ENCODE data around the gene CYTH1. TPM values are rescaled to one million over a fixed set of nuclear protein-coding genes. Genes with fewer than 3 reads are reported as not detected.

The CYTH1 gene
- total RNA-seq, 2 experiments from 2014 or later: 145 to 149 TPM

DNA sequence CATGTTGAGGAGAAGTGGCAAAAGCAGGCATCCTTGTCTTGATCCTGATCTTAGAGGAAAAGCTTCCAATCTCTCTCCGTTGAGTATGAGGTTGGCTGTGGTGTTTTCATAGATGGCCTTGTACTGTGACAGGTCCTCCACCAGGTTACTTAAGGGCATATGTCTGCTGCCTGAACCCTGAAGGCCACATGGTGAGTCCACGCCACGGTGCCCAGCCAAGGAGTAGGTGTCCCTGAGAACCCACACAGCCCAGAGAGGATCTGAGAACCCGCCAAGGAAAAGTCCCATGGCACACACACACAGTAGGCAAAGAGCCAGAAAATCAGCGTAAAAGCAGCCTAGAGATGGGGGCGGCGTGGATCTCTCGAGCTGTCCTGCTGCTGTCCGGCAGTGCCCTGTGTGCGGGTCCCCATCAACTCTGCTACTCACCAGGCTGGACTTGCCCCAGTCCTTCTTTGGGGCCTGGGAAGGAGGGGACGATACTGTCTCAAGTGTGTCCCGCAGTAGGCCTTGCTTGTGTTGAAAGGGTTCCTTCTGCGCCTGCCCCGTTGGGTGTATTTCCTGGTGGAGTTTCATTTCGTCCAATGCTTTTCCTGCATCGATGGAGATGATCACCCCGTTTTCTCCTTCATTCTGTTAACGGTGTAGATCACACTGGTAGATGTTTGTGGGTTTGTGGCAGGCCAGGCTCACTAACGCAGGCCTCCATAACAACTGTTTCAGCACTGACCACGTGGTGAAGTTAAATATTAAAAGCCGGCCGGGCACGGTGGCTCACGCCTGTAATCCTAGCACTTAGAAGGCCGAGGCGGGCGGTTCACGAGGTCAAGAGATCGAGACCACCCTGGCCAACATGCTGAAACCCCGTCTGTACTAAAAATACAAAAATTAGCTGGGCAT, 114.1 kb downstream of the CYTH1 start:
- DNase-seq: no peak
- peaks cover 21% of the 10 kb centered on the region for H3K4me1 Mint-ChIP-seq (ENCODE audit: low read depth)
- H3K36me3 Mint-ChIP-seq (ENCODE audit: low read depth): peaks cover 7% of the 10 kb centered on the region
- H3K9me3 Mint-ChIP-seq: no peaks in the 10 kb centered on the region
- no peaks in the 10 kb centered on the region for H3K27me3 Mint-ChIP-seq (ENCODE audit: low read depth)
- CTCF ChIA-PET: no interaction called here
- H3K4me3 Mint-ChIP-seq: no peak overlapping the region
- no peak overlapping the region for H3K27ac Mint-ChIP-seq
- intact Hi-C loops (cut with micrococcal nuclease): loop anchor here (5.0 kb wide), 2 partner anchors 76 to 79 kb away; no protein-coding TSS in a partner anchor

DNA sequence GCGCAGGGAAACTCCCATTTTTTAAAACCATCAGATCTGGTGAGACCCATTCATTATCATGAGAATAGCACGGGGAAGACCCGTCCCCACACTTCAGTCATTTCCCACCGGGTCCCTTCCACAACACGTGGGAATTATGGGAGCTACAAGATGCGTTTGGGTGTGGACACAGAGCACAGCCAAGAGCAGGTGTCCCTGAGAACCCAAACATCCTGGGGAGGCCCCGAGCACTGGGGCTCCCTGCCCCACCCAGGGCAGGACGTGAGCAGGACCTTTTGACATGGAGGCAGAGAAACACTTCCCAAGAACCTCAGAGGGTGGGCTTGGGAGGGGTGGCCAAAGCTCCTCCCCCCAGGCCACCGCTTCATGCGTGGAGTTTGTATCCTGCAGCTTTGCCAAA, 115.0 kb downstream of the CYTH1 start:
- Mint-ChIP-seq H3K27ac (no peak overlapping the region), H3K36me3 (ENCODE audit: low read depth) (peaks cover 7% of the 10 kb centered on the region), H3K4me1 (ENCODE audit: low read depth) (peaks cover 21% of the 10 kb centered on the region), H3K9me3 (no peaks in the 10 kb centered on the region), H3K4me3 (no peak overlapping the region), H3K27me3 (ENCODE audit: low read depth) (no peaks in the 10 kb centered on the region)
- CTCF ChIA-PET: interaction anchor here (0.5 to 2.3 kb wide), 4 partner anchors 9 to 385 kb away, joined by 3 to 17 read pairs (median 3); no protein-coding TSS in a partner anchor
- no peak for DNase-seq
- intact Hi-C loops (cut with micrococcal nuclease): loop anchor here (5.0 kb wide), 2 partner anchors 75 to 80 kb away; no protein-coding TSS in a partner anchor

DNA sequence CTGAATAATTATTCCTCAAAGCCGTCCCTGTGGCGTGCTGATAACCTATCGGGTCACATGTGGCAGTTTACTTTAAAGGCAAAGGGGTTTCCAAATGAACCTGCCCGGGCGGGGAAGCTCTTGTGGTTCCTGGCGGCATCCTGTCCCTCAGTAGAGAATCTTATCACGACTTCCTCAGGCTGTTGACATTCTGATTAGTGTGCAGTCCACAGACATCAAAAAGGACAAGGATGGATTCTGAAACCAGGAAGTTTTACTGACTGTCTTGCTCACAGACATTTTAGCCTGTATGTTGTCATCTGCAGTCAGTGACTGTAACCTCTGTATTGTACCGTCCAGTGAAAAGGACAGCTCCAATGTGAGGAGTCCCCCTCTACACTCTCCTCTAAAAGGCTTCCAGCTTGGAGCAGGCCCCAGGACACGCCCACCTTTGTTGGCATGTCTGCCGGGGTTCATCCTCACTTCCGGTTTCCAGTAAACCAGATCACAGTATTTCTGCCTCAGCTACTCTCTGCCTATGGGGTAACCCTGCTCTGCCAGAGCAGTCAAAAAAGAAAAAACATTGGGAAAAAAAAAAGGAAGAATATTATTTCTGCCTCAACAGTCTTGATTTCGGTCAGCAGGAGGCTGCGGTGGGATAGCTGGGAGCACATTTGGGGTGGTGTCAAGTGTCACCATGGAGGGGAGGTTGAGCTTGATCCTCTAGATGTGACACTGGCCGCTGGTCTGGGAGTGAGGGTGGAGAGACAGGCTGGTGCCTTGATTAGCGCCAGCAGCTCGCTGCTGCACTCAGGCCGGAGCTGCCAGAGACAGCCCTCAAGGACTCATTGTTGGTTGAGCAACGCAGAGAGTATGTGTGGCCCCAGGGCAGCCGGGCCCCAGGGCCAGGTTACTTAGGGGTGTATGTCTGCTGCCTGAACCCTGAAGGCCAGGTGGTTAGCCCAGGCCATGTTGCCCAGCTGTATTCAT, 115.8 kb downstream of the CYTH1 start:
- DNase-seq: peak; percentile 91
- peak overlapping the region; percentile 78 for H3K27ac Mint-ChIP-seq
- CTCF ChIA-PET: interaction anchor here (0.5 to 2.3 kb wide), 4 partner anchors 43 to 384 kb away, joined by 3 to 17 read pairs (median 3); no protein-coding TSS in a partner anchor
- H3K4me3 Mint-ChIP-seq: no peak overlapping the region
- H3K27me3 Mint-ChIP-seq (ENCODE audit: low read depth): no peaks in the 10 kb centered on the region
- H3K36me3 Mint-ChIP-seq (ENCODE audit: low read depth): peaks cover 7% of the 10 kb centered on the region
- no peaks in the 10 kb centered on the region for H3K9me3 Mint-ChIP-seq
- intact Hi-C loops (cut with micrococcal nuclease): loop anchor here (5.0 kb wide), 2 partner anchors 74 to 81 kb away; no protein-coding TSS in a partner anchor
- peaks cover 21% of the 10 kb centered on the region for H3K4me1 Mint-ChIP-seq (ENCODE audit: low read depth)

DNA sequence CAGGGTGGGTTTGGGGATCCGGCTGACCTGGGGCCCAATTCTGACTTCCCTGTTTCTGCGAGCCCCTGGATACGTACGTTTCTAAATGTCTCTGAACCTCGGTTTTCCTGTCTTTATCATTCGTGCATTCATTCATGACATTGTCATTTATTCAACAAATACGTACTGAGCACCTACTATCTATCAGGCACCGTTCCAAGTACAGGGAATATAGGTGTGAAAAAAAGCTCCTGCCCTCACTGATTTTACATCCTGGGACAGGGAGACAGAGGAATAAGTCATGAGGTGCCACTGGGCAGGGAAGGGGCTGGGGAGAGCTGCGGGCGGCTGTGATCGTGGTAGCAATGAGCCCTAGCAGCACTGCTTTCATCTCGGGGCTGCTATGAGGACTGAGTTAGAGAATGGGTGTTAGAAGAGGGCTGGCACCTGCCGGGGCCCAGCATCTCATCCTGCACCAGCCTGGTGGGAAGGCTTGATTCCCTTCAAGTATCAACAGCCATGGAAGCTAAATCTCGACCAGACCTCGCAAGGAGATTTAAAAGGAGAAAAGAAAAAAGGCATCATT, 116.6 kb downstream of the CYTH1 start:
- intact Hi-C loops (cut with micrococcal nuclease): loop anchor here (5.0 kb wide), 2 partner anchors 73 to 82 kb away; no protein-coding TSS in a partner anchor
- Mint-ChIP-seq H3K4me3 (no peak overlapping the region), H3K27me3 (ENCODE audit: low read depth) (no peaks in the 10 kb centered on the region), H3K4me1 (ENCODE audit: low read depth) (peaks cover 21% of the 10 kb centered on the region), H3K9me3 (no peaks in the 10 kb centered on the region), H3K36me3 (ENCODE audit: low read depth) (peaks cover 7% of the 10 kb centered on the region), H3K27ac (peak overlapping the region; percentile 7)
- no peak for DNase-seq
- CTCF ChIA-PET: interaction anchor here (2.3 kb wide), 1 partner anchor 43 kb away, joined by 17 read pairs; no protein-coding TSS in a partner anchor

DNA sequence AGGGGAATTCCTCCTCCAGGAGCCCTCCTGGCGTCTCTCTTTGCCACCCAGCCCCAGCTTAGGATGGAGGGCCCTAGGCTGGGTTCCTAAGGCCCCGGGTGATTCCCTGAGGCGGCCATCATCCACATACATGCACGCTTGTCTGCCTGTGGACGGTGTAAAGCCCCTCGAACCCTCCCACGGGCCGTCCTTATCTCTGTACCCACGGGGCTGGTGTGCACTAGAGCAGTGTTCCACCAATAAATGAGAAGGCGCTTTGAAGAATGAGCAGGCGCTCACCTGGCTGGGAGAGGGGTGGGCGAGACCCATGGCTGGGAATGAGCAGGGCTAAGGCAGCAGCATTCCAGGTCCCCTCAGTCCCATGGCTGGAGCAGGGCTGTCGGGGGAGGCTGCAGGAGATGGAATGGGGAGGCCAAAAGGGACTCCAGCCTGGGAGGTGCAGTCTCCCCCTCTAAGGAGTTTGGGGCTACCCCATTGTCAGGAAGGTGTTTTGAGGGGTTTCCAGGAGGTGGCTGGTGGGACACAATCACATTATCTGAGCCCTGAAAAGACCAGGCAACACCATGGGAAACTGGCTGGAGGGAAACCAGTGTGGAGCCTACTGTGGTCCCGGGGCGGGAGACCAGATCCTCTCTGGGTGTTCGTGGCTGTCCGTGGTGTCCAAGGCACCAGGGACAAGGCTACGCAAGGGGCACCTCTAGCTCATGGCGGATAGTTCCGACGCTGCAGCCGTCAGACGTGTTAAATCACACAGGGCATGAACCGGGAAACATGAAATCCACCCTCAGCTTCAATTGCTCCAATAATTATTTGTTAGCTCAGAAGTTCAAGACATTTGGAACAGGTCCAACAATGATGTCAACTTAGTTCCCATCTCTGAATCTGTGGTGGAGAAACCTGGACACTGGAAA, 117.3 kb downstream of the CYTH1 start:
- intact Hi-C loops (cut with micrococcal nuclease): loop anchor here (5.0 kb wide), 2 partner anchors 72 to 83 kb away; no protein-coding TSS in a partner anchor
- H3K27me3 Mint-ChIP-seq (ENCODE audit: low read depth): no peaks in the 10 kb centered on the region

DNA sequence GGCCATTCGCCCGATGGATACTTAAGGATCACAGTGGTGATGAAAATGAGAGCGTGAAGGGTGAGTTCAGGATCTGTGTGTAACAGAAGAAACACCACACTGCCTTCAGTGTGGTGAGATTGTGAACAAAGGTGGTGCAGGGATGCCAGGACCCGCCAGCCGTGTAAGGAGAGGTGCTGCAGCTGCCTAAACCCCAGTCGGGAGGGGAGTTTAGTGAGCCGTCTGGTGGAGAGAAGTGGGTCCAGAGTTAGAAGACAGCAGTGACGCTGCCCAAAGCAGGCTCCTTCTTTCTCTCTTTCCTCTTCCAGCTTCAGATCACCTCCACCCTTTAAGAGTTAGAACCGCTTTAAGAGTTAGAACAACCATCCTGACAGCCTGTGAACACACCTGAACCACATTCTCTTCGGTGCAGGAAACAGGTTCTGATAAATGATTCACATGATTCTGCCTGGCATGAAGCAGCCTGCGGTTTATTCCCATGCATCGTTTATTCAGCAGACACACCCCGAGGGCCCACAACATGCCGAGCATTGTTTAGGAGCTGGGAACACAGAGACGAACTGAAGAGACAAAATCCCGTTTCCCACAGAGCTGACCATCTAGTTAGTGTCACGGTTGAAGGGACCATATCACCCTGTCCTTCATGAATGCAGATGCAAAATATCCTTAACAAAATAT, 120.8 kb downstream of the CYTH1 start:
- Mint-ChIP-seq H3K9me3 (no peaks in the 10 kb centered on the region), H3K4me1 (ENCODE audit: low read depth) (peaks cover 10% of the 10 kb centered on the region), H3K36me3 (ENCODE audit: low read depth) (peaks cover under 1% of the 10 kb centered on the region), H3K27ac (no peak overlapping the region), H3K27me3 (ENCODE audit: low read depth) (no peaks in the 10 kb centered on the region), H3K4me3 (no peak overlapping the region)
- CTCF ChIA-PET: no interaction called here
- intact Hi-C loops (cut with micrococcal nuclease): no loop called here
- DNase-seq: no peak

More for the DNA sequence above, 117.3 kb downstream of the CYTH1 start:
- no peak overlapping the region for H3K27ac Mint-ChIP-seq
- no peak for DNase-seq
- H3K9me3 Mint-ChIP-seq: no peaks in the 10 kb centered on the region
- H3K4me3 Mint-ChIP-seq: no peak overlapping the region
- CTCF ChIA-PET: interaction anchor here (2.3 kb wide), 1 partner anchor 44 kb away, joined by 17 read pairs; no protein-coding TSS in a partner anchor
- peaks cover 21% of the 10 kb centered on the region for H3K4me1 Mint-ChIP-seq (ENCODE audit: low read depth)
- peaks cover 7% of the 10 kb centered on the region for H3K36me3 Mint-ChIP-seq (ENCODE audit: low read depth)

DNA sequence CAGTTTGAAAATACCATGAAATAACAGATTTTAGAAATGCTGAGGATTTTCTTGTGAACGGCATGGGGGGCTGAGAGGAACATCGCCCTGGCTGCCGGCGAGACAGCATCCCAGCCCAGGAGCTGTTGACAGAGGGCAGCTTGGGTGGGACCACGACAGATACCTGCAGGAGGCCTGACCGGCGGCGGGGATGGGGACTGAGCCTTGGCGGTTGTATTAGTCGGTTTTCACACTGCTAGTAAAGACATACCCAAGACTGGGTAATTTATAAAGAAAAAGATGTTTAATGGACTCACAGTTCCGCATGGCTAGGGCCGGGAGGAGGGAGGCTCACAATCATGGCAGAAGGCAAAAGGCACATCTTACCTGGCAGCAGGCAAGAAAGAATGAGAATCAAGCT, 122.5 kb downstream of the CYTH1 start:
- intact Hi-C loops (cut with micrococcal nuclease): no loop called here
- H3K36me3 Mint-ChIP-seq (ENCODE audit: low read depth): no peaks in the 10 kb centered on the region
- no peaks in the 10 kb centered on the region for H3K9me3 Mint-ChIP-seq
- no peak overlapping the region for H3K27ac Mint-ChIP-seq
- no peak for DNase-seq
- no peaks in the 10 kb centered on the region for H3K27me3 Mint-ChIP-seq (ENCODE audit: low read depth)
- no peaks in the 10 kb centered on the region for H3K4me1 Mint-ChIP-seq (ENCODE audit: low read depth)
- CTCF ChIA-PET: no interaction called here
- no peak overlapping the region for H3K4me3 Mint-ChIP-seq

DNA sequence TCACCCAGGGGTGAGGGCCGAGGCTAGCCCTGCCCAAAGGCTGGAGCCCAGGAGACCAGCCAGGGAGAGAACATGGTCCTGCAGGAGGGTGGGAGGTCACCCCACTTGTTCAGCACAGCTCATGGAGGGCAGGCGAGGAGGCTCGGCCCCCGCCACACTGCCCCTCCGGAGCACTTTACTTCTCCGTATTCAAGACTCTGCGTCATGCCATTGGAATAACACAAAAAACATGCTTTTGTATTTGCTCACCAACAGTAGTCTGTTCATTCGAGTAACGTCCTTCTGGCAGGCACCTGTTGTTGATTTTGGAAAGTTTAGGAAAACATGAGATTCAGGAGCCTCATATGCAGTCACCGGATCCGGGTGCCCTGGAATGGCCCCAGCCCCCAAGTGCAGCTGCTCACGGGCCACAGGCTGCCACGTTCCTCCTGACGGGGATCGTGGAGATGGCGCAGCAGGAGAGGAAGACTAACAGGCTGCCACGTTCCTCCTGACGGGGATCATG, 123.7 kb downstream of the CYTH1 start:
- H3K36me3 Mint-ChIP-seq (ENCODE audit: low read depth): no peaks in the 10 kb centered on the region
- DNase-seq: no peak
- CTCF ChIA-PET: interaction anchor here (0.7 kb wide), 1 partner anchor 9 kb away, joined by 3 read pairs; no protein-coding TSS in a partner anchor
- intact Hi-C loops (cut with micrococcal nuclease): no loop called here
- no peak overlapping the region for H3K4me3 Mint-ChIP-seq
- no peaks in the 10 kb centered on the region for H3K27me3 Mint-ChIP-seq (ENCODE audit: low read depth)
- H3K9me3 Mint-ChIP-seq: no peaks in the 10 kb centered on the region
- H3K27ac Mint-ChIP-seq: no peak overlapping the region
- no peaks in the 10 kb centered on the region for H3K4me1 Mint-ChIP-seq (ENCODE audit: low read depth)

DNA sequence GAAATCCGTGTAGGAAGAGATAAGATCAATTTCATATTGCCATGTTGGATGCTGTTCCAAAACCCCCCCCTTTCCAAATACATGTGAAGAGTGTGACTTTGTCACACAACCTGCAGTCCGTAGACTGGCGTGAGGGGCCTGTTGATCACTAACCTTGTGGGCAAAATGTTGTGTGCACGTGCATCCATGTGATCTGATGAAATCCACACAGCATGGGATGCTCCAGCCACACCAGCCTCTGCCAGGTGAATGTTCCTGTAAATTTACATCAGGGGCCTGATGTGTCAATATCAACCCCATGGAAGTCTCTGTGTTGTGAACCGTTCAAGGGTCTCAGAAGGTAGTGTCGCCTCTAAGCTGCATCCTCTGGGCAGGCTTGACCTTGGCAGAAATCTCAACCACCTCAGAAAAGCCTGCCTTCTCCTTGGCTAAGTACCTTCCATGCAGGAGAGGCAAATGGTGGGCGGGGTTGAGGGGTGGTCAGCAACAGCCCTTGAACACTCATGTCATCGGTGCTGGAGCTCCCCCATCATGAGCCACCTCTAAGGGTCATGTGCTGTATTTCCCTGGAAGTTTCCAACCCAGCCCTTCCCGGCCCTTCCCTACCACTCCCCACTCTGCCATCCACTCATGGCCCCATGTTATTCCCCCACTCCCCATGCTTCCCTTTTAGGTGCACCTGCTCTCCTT, 126.7 kb downstream of the CYTH1 start:
- H3K9me3 Mint-ChIP-seq: no peaks in the 10 kb centered on the region
- DNase-seq: no peak
- CTCF ChIA-PET: no interaction called here
- H3K4me1 Mint-ChIP-seq (ENCODE audit: low read depth): no peaks in the 10 kb centered on the region
- intact Hi-C loops (cut with micrococcal nuclease): no loop called here
- no peaks in the 10 kb centered on the region for H3K36me3 Mint-ChIP-seq (ENCODE audit: low read depth)
- no peak overlapping the region for H3K4me3 Mint-ChIP-seq
- no peak overlapping the region for H3K27ac Mint-ChIP-seq
- no peaks in the 10 kb centered on the region for H3K27me3 Mint-ChIP-seq (ENCODE audit: low read depth)

DNA sequence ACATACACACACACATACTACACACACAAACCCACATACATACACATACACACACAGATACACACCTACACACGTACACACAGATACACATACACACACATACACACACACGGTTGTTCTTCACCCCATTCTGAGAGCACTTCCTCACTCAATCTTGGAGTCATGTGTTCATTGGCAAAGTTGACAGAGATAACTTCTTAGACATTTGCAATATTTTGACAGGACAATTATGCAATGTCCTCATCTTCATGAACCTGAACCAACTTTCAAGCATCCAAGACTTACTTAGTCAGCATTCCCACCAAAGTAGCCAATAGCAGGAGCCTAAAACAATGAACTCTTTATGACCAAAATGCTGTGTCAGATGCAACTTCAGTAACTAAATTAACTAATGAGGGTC, 127.7 kb downstream of the CYTH1 start:
- Mint-ChIP-seq H3K9me3 (no peaks in the 10 kb centered on the region), H3K27me3 (ENCODE audit: low read depth) (no peaks in the 10 kb centered on the region), H3K4me3 (no peak overlapping the region), H3K4me1 (ENCODE audit: low read depth) (no peaks in the 10 kb centered on the region), H3K36me3 (ENCODE audit: low read depth) (no peaks in the 10 kb centered on the region), H3K27ac (no peak overlapping the region)
- no peak for DNase-seq
- CTCF ChIA-PET: no interaction called here
- intact Hi-C loops (cut with micrococcal nuclease): no loop called here

Data from activated naive CD4-positive, alpha-beta T cell treated with anti-CD3 and anti-CD28 coated beads for 36 hours (primary cell).